ENCODE data around the gene RSPH6A.
A peak's percentile ranks its signal among the peaks of the same experiment; 100 is the strongest.

The RSPH6A gene

GRCh38 chr19:45779231-45780145 is 35.6 kb downstream of the RSPH6A start:
- peak; percentile 62 to 86 (median 78) for DNase-seq

- no peak for DNase-seq
Observed at GRCh38 chr19:45778010-45778661, 37.0 kb downstream of the RSPH6A start.

GRCh38 chr19:45777395-45777961 is 37.6 kb downstream of the RSPH6A start:
- DNase-seq: no peak

GRCh38 chr19:45774765-45775164 is 40.3 kb downstream of the RSPH6A start:
- no peak for DNase-seq

- DNase-seq: no peak
Observed at GRCh38 chr19:45773384-45773783, 41.7 kb downstream of the RSPH6A start.

- no peak for DNase-seq
Observed at GRCh38 chr19:45772912-45773311, 42.2 kb downstream of the RSPH6A start.

GRCh38 chr19:45772130-45772840 is 42.8 kb downstream of the RSPH6A start:
- DNase-seq: no peak

GRCh38 chr19:45771311-45771933 is 43.7 kb downstream of the RSPH6A start:
- no peak for DNase-seq

GRCh38 chr19:45770192-45771101 is 44.7 kb downstream of the RSPH6A start:
- peak; percentile 83 to 98 (median 87) for DNase-seq

- DNase-seq: peak; percentile 30 to 85 (median 61)
Observed at GRCh38 chr19:45769821-45770191, 45.3 kb downstream of the RSPH6A start.

GRCh38 chr19:45768984-45769782 is 45.9 kb downstream of the RSPH6A start, which contains the start of gene SIX5:
TSS of gene SIX5 (minus strand) at chr19:45769252. CDS start at chr19:45768844, 408 bp downstream.
- DNase-seq: peak; percentile 88 to 98 (median 92)

- DNase-seq: peak in 3 of 5 experiments; percentile 10 to 58 (median 36)
Observed at GRCh38 chr19:45768655-45768983, 46.5 kb downstream of the RSPH6A start.

GRCh38 chr19:45767881-45768654 is 47.0 kb downstream of the RSPH6A start:
- peak in 1 of 5 experiments; percentile 38 for DNase-seq

GRCh38 chr19:45767410-45767880 is 47.7 kb downstream of the RSPH6A start:
- DNase-seq: no peak

GRCh38 chr19:45766869-45767346 is 48.2 kb downstream of the RSPH6A start:
- DNase-seq: no peak

GRCh38 chr19:45766296-45766868 is 48.7 kb downstream of the RSPH6A start:
- DNase-seq: no peak

- DNase-seq: no peak
Observed at GRCh38 chr19:45765702-45766295, 49.3 kb downstream of the RSPH6A start.

GRCh38 chr19:45764945-45765701 is 50.0 kb downstream of the RSPH6A start:
- DNase-seq: no peak

Data from T-helper 2 cell (primary cell).